ENCODE measurements around the gene PLCD3. TPM values are rescaled to one million over a fixed set of nuclear protein-coding genes. Genes with fewer than 3 reads are reported as not detected.

The PLCD3 gene
- polyA plus RNA-seq, 1 donor from 2014 or later: 1.3 TPM

DNA sequence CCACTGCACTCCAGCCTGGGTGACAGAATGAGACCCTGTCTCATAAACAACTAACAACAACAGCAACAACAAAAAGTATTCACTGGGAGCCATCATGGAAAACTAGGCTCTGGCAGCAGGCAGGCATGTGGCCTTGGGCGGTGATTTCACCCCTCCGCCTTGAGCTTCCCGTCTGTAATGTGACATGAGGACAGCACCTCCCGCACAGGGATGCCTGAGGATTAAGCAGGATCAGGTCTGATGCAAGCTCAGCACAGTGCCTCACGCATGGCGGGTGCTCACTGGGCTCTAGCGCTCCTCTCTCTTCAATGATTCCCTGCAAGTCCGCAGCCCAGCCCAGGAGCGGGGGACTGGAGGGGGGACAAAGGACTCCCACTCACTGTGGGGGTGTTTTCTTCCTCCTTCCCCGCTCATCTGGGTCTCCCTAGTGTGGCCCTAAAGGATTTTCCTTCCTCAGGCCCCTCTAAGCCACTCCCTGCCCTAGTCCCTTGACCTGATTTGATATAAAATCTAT lies 2.8 kb downstream of the PLCD3 start:
- Histone ChIP-seq H3K9me3 (ENCODE audit: low read length) (no peaks in the 10 kb centered on the region), H3K27me3 (ENCODE audit: insufficient read depth, low read depth, low read length) (no peaks in the 10 kb centered on the region), H3K36me3 (ENCODE audit: insufficient read depth, low read length) (no peaks in the 10 kb centered on the region), H3K9ac (ENCODE audit: low read length) (no peak overlapping the region), H3K79me2 (replicated peaks; ENCODE audit: insufficient read depth, low read length) (no peaks in the 10 kb centered on the region), H3K9me2 (ENCODE audit: insufficient read depth, low read length) (no peaks in the 10 kb centered on the region), H3K4me2 (ENCODE audit: low read length) (no peak overlapping the region), H3K27ac (ENCODE audit: low read length) (no peak overlapping the region), H2AFZ (ENCODE audit: low read depth, low read length) (no peak overlapping the region), H3K4me3 (ENCODE audit: low read length) (no peak overlapping the region), H3F3A (ENCODE audit: insufficient read depth, low read length, poor library complexity, severe bottlenecking) (no peaks in the 10 kb centered on the region), H4K20me1 (ENCODE audit: insufficient read depth) (no peaks in the 10 kb centered on the region)
- TF ChIP-seq SMC3 (conservative IDR thresholded peaks at IDR 0.05; ENCODE audit: poor library complexity): no peak
- no peak for TF ChIP-seq RAD21 (conservative IDR thresholded peaks at IDR 0.05)
- TF ChIP-seq, protein P1, sequence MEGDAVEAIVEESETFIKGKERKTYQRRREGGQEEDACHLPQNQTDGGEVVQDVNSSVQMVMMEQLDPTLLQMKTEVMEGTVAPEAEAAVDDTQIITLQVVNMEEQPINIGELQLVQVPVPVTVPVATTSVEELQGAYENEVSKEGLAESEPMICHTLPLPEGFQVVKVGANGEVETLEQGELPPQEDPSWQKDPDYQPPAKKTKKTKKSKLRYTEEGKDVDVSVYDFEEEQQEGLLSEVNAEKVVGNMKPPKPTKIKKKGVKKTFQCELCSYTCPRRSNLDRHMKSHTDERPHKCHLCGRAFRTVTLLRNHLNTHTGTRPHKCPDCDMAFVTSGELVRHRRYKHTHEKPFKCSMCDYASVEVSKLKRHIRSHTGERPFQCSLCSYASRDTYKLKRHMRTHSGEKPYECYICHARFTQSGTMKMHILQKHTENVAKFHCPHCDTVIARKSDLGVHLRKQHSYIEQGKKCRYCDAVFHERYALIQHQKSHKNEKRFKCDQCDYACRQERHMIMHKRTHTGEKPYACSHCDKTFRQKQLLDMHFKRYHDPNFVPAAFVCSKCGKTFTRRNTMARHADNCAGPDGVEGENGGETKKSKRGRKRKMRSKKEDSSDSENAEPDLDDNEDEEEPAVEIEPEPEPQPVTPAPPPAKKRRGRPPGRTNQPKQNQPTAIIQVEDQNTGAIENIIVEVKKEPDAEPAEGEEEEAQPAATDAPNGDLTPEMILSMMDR (IDR thresholded peaks at IDR 0.05; ENCODE audit: poor library complexity, severe bottlenecking): no peak
- no peak for TF ChIP-seq MXI1 (conservative IDR thresholded peaks at IDR 0.05; ENCODE audit: poor library complexity, severe bottlenecking)
- no peak for TF ChIP-seq EZH2 (IDR thresholded peaks at IDR 0.05; ENCODE audit: borderline replicate concordance, insufficient read depth, low read length, poor library complexity, severe bottlenecking)
- no peak for TF ChIP-seq EP300 (conservative IDR thresholded peaks at IDR 0.05; ENCODE audit: poor library complexity, severe bottlenecking)
- TF ChIP-seq, protein P2, sequence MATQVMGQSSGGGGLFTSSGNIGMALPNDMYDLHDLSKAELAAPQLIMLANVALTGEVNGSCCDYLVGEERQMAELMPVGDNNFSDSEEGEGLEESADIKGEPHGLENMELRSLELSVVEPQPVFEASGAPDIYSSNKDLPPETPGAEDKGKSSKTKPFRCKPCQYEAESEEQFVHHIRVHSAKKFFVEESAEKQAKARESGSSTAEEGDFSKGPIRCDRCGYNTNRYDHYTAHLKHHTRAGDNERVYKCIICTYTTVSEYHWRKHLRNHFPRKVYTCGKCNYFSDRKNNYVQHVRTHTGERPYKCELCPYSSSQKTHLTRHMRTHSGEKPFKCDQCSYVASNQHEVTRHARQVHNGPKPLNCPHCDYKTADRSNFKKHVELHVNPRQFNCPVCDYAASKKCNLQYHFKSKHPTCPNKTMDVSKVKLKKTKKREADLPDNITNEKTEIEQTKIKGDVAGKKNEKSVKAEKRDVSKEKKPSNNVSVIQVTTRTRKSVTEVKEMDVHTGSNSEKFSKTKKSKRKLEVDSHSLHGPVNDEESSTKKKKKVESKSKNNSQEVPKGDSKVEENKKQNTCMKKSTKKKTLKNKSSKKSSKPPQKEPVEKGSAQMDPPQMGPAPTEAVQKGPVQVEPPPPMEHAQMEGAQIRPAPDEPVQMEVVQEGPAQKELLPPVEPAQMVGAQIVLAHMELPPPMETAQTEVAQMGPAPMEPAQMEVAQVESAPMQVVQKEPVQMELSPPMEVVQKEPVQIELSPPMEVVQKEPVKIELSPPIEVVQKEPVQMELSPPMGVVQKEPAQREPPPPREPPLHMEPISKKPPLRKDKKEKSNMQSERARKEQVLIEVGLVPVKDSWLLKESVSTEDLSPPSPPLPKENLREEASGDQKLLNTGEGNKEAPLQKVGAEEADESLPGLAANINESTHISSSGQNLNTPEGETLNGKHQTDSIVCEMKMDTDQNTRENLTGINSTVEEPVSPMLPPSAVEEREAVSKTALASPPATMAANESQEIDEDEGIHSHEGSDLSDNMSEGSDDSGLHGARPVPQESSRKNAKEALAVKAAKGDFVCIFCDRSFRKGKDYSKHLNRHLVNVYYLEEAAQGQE (IDR thresholded peaks at IDR 0.05; ENCODE audit: borderline replicate concordance): no peak
- TF ChIP-seq TAF1 (IDR thresholded peaks at IDR 0.05; ENCODE audit: low read depth): no peak
- TF ChIP-seq POLR2AphosphoS5 (IDR thresholded peaks at IDR 0.05): no peak

DNA sequence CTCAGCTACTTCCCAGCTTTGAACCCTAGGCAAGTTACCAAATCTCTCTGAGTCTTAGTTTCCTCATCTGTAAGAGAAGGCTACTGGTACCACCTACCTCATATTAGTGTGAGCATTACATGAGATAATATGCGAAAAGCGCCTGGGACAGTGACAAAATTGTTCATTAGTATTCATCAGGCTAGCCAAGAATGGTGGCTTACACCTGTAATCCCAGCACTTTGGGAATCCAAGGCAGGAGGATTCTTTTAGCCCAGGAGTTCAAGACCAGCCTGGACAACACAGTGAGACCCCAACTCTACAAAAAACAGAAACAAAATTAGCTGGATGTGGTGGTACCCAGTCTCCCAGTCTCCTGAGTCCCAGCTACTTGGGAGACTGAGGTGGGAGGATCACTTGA lies 3.3 kb downstream of the PLCD3 start:
- no peak overlapping the region for H2AFZ ChIP-seq (ENCODE audit: low read depth, low read length)
- H3F3A ChIP-seq (ENCODE audit: insufficient read depth, low read length, poor library complexity, severe bottlenecking): no peaks in the 10 kb centered on the region
- H3K79me2 ChIP-seq (replicated peaks; ENCODE audit: insufficient read depth, low read length): no peaks in the 10 kb centered on the region
- H3K9me3 ChIP-seq (ENCODE audit: low read length): no peaks in the 10 kb centered on the region
- TF ChIP-seq EZH2 (IDR thresholded peaks at IDR 0.05; ENCODE audit: borderline replicate concordance, insufficient read depth, low read length, poor library complexity, severe bottlenecking) (no peak), POLR2AphosphoS5 (IDR thresholded peaks at IDR 0.05) (no peak)
- TF ChIP-seq, protein P2 (IDR thresholded peaks at IDR 0.05; ENCODE audit: borderline replicate concordance): no peak
- no peaks in the 10 kb centered on the region for H4K20me1 ChIP-seq (ENCODE audit: insufficient read depth)
- H3K27me3 ChIP-seq (ENCODE audit: insufficient read depth, low read depth, low read length): no peaks in the 10 kb centered on the region
- H3K4me2 ChIP-seq (ENCODE audit: low read length): no peak overlapping the region
- no peak overlapping the region for H3K9ac ChIP-seq (ENCODE audit: low read length)
- no peaks in the 10 kb centered on the region for H3K9me2 ChIP-seq (ENCODE audit: insufficient read depth, low read length)
- no peaks in the 10 kb centered on the region for H3K36me3 ChIP-seq (ENCODE audit: insufficient read depth, low read length)
- no peak overlapping the region for H3K27ac ChIP-seq (ENCODE audit: low read length)
- no peak overlapping the region for H3K4me3 ChIP-seq (ENCODE audit: low read length)
